GM19238 (cell line): ENCODE data around the gene AUTS2.
"Not testable (repeated sequence)": the region's sequence is repeated elsewhere in the genome, so short reads cannot be mapped to it uniquely, and the experiment has no call there.

Source experiments
- DNase-seq: peaks from one replicate; pipeline ENCODE4 v3.0.0; 2011; ENCODE audit warnings: low spot score; ENCODE audit not compliant: insufficient read length

AUTS2 gene

GRCh38 chr7:69782917-69783684 lies 184.8 kb downstream of the AUTS2 start:
- DNase-seq: no peak

DNA sequence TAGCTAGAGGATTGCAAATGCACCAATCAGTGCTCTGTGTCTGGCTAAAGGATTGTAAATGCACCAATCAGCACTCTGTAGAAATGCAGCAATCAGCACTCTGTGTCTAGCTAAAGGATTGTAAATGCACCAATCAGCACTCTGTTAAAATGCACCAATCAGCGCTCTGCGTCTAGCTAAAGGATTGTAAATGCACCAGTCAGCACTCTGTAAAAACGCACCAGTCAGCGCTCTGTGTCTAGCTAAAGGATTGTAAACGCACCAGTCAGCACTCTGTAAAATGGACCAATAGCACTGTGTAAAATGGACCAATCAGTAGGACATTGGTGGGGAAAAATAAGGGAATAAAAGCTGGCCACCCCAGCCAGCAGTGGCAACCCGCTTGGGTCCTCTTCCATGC lies 187.9 kb downstream of the AUTS2 start:
- not testable (repeated sequence) for DNase-seq

DNA sequence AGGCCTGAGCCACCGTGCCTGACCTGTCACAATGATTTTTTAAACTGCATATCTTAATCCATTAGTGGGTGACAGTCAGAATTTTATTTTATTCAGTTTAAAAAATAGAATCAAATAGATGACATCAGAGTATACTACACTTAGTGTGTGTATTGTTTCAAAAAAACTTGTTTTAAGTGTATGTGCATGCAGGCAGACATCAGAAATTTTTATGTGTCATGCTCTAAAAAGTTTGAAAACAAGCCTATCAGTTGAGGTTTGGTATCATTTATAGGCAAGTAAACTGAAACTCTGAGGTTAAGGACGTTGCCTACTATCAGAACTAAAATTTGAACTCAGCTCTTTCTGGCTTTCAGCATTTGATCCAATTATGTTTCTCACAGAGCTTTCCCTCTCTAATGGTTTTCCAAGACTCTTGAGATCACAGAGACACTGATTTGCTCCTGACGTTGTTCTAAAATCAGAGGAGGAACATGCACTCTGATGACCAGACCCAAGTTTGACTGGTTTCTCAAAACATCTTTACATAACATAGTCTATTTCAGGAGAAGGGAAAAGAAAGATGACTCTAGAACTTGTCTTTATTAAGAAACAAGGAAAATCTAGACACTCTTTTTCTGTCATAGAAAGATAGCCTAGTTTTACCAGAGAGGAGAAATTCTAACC lies 188.6 kb downstream of the AUTS2 start:
- no peak for DNase-seq

GRCh38 chr7:69787736-69788431 lies 189.6 kb downstream of the AUTS2 start:
- DNase-seq: no peak

DNA sequence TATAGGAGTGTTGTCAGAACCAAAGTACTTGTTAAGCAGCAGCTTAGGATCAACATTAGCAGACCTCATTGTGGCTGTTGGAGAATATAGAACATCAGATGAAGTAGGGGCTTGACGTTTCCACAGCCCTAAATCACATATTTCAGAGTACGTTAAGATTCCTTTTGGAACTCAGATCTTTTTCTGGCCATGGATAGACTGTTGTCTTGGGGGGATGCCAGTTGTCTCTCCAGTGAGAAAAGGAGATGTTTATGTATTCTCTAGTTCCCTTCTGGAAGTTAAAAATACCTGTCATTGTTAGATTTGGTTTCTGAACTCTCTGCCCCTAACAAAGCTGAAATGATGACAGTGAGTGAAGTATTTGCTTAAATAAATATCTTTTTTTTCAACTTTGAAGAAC lies 191.3 kb downstream of the AUTS2 start:
- DNase-seq: no peak

DNA sequence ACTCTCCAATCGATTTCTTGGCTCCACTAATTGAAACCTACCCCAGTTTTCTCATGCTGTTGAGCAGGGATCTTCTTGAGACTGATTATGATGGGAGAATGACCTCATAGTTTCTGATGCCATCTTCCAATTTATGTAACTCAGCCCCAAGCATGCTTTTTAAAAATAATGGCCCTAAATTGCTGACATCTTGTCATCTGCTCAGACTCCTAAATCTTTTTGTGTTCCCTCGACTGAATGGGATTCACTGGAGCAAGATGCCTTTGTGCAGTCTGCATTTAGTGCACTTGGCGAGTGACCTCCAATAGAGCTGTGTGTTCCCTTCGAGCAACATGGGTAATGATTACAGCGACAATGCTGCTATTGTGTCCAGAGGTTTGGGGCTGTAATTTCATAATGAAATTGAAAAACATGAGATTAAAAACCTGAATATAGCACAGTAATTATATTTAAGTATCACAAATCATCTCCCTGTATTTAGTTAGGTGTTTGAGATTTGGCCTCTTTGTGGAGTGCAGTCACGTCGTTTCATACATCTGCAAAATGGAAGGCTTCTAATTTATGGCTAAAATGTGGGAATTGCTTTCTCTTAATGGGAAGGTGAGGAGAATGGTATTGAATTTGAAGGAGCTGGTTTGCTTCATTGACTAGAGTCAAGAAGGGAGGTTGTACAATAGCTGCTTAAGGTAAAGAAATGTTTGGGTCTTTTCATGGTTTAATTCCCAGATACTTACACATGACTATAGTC lies 192.9 kb downstream of the AUTS2 start:
- DNase-seq: no peak

DNA sequence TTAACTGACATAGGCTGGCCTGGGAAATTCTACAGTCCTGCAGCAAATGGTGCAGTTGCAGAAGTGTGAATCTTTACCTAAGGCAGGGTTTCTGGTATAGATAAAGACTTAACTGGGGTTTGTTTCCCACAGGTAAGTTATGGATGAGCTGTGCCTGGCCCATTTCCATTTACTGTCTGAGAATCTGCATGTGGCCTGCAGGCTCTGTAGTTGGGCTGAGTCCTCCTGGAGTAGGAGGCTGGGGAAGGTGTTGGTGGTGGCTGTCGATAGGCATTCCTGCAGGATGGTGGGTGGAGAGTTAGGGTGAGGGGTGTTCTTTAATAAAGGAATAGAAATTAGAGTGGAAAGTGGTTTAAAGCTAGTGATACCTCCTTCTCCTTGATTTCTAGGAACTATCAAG lies 193.5 kb downstream of the AUTS2 start:
- DNase-seq: no peak

GRCh38 chr7:69795932-69796331 lies 197.7 kb downstream of the AUTS2 start:
- no peak for DNase-seq

DNA sequence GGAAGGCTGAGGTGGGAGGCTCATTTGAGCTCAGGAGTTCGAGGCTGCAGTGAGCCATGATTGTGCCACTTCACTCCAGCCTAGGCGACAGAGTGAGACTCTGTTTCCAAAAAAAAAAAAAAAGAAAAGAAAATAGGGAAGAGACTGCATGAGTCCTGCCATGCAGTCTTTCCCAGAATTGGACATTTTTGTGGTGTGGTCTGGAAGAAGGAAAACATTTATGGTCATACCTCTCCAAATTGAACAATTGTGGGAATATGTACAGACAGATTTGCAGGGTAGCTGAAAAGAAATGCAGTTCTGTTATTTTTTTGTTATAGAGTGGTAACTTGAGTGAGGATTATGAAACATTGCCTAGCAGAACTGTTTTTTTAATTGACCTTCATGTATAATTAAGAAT lies 198.1 kb downstream of the AUTS2 start:
- no peak for DNase-seq

DNA sequence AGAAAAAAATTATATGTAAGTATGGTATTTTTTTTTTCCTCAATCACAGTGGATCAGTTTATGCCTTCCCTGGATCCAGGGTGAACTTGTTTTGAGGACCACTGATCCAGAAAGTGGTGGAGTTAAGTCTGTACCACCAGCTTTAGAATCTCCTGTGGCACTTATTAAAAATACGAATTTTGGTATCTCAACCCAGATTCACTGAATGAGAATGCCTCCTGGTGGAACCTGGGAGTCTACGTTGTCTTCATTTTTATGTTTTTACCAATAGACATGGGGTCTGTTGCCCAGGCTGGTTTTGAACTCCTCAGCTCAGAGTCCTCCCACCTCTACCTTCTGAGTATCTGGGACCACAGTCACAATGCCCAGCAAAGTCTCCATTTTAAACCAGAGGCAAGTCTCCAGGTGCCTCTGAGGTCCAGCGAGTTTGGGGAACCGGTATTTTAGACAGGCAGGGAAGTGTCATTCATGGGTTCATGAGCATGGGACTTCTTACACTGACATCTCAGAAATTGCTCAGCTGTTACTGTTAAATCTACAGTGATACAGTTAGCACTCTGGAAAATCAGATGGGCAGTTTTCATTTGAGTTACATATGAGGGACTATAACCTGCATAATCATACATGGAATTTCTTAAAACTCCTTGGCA lies 200.9 kb downstream of the AUTS2 start:
- DNase-seq: no peak

GRCh38 chr7:69799990-69800389 lies 201.7 kb downstream of the AUTS2 start:
- no peak for DNase-seq

GRCh38 chr7:69800495-69800894 lies 202.2 kb downstream of the AUTS2 start:
- no peak for DNase-seq

GRCh38 chr7:69801729-69802682 lies 203.7 kb downstream of the AUTS2 start:
- DNase-seq: no peak

DNA sequence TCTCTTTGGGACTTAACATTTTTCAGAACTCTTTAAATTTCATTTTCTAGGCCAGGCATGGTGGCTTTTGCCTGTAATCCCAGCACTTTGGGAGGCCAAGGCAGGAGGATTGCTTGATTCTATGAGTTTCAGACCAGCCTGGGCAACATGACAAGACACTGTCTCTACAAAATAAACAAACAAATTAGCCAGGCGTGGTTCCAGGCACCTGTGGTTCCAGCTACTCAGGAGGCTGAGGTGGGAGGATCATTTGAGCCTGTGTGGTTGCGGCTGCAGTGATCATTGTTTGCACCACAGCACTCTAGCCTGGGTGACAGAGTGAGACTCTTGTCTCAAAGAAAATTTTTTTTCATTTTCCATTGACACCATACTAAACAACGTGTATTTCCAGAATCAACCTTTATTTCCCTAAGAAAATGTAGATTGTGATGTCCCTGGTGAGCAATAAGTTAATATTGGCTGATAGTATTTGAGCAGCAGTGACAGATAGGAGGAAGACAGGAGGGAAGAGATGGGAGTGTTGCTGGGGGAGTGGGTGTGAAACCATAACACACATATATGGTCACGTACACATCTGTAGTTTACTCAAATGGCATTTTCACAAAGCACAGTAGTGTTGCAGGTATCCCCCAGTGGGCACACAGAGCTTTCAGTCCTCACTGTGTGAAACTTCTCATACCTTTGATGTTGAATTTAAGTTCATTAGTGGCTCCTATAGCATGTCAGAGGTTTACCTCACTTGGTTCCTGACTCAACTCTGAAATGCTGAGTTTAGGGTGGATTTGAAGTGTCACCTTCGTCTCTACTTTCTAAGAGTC lies 205.6 kb downstream of the AUTS2 start:
- peak; percentile 13 for DNase-seq

DNA sequence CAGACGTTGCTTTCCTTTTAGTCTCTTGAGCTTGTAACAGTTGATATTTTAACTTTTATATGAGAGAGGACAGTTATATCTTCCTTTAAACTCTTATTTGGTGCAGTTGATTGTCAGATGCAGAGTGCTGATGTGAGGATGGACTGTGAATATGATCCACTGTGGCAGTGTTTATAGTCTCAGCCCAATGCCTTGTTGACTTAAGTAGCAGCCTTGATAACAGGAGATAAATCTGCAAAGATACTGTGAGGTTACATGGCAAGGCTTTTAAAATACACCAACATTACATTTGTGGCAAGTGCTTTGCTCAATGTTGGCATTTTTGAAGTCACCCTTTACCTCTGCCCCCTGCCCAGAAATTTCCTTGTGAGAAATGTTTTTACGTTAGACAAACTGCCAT lies 206.7 kb downstream of the AUTS2 start:
- DNase-seq: no peak

DNA sequence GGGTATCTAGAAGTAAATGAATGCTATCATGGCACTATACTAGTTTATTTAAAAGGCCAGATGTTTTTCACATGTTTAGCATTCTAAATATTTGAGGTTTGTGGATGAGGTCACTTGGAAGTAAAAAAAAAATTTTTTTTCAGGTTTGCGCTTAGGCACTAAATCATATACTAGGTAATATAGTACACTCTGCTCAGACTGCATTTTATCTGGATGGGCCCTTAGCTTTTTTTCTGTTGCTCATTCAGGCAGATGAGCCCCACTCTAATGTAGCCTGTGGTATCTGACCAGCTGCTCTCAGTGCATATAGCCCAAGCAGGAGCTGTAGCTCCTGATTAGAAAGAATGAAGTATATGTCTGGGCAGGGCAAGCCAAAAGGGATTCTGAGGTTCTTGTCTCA lies 210.1 kb downstream of the AUTS2 start:
- DNase-seq: no peak

DNA sequence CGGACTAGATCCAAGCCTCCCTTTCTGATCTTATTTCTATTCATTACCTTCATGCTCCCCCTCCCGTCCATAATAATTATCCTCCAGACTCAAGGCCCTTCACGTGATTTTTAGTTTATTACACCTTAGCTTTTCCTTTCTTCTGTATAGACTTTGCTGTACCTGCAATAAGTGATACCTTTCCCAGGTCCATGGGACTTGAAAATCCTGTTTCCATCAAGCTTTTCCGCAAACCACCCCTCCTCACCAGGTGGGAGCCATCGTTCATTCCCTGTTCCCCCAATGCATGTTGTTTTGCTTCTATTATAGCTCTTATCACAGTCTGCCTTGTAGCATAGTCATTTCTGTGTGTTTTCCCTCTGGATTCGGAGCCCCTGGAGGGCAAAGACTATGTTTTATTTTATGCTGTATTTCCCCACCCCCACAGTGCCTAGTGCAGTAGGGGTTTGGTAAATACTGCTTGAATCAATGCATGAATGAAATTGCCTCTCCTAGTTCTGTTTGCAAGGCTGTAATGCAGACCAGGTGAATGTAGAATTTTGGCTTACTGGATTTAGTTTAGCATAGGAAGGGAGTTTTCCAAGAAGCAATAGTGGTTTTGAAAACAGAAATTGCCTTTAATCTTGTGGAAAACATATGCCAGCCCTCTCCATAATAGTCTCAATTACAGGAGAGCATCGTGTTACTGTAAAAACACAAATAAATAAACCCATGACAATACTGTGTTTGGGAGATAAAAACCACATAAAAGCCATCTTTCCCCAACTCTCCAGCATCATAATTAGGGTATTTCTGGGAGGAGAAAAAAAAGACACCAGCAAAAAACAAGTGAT lies 213.4 kb downstream of the AUTS2 start:
- no peak for DNase-seq

DNA sequence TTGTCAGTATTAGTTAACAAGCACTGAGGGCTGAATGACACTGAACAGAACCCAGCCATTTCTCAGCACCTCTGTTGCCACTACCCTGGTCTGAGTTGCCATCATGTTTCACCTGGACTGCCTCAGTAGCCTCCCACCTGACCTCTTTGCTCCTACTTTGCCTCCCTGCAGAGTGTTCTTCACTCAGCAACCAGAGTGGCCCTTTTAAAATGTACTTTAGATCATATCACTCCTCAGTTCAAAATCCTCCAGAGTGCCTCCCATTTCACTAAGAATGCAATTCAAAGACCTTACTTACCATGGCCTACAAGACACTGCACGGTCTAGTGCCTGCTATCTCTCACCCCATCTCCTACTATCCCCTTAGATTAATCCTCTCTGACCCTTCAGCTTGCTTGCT lies 214.5 kb downstream of the AUTS2 start:
- DNase-seq: no peak
